GM12864 (cell line): ENCODE results near the gene TCF7.

Source experiments
- DNase-seq: peaks from one replicate; pipeline ENCODE4 v3.0.0-alpha.2; 2011; ENCODE audit warnings: low read depth
- H3K4me3 ChIP-seq: 2 replicates; pipeline ENCODE4 v1.5.1; 2011; ENCODE audit warnings: mild to moderate bottlenecking, low read depth, low read length, control low read depth
- TF ChIP-seq, protein P1 (sequence below): IDR thresholded peaks from 2 replicates; pipeline ENCODE4 v1.5.1; 2011; ENCODE audit warnings: low read depth, mild to moderate bottlenecking, moderate library complexity, low read length, control low read depth, inconsistent platforms; ENCODE audit errors: missing control alignments

TCF7 gene

DNA sequence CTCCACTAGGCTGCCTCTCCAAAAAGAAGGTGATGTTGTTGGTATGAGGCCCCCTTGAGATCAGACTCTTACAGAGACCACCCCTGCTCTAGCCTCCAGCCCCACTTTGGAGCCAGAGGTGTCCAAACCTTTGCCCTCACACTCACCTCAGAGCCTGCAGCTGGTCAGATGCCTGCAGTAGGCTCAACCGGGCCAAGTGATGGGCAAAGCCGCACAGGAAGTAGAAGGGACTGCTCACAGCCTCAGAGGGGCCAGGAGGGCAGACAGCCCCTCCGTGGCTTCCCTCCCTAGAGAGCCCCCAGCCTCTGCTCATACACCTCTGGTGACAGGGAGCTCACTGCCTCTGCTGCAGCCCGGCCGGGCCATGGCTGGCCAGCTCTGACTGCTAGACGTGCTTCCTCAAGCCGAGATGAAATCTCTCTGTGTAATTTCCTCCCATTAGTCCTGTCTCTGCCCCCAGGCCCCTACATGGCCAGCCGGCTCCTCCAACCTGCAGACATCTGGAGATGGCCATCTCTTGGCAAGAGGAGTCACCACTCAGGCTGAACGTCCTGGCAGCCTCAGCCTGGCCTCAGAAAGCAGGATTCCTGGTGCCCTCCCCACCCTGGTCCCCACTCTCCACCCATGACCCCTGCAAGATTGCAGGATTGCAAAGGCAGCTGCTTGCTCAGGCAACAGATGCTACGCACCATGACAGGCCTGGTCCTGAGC lies 7.3 kb upstream of the TCF7 start:
- no peak overlapping the region for H3K4me3 ChIP-seq
- DNase-seq, result no peak
- TF ChIP-seq, protein P1, sequence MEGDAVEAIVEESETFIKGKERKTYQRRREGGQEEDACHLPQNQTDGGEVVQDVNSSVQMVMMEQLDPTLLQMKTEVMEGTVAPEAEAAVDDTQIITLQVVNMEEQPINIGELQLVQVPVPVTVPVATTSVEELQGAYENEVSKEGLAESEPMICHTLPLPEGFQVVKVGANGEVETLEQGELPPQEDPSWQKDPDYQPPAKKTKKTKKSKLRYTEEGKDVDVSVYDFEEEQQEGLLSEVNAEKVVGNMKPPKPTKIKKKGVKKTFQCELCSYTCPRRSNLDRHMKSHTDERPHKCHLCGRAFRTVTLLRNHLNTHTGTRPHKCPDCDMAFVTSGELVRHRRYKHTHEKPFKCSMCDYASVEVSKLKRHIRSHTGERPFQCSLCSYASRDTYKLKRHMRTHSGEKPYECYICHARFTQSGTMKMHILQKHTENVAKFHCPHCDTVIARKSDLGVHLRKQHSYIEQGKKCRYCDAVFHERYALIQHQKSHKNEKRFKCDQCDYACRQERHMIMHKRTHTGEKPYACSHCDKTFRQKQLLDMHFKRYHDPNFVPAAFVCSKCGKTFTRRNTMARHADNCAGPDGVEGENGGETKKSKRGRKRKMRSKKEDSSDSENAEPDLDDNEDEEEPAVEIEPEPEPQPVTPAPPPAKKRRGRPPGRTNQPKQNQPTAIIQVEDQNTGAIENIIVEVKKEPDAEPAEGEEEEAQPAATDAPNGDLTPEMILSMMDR, result no peak

GRCh38 chr5:134107779-134108178 lies 6.7 kb upstream of the TCF7 start:
- TF ChIP-seq, protein P1, result no peak
- no peak overlapping the region for H3K4me3 ChIP-seq
- DNase-seq, result no peak

- no peak overlapping the region for H3K4me3 ChIP-seq
- no peak for DNase-seq
- TF ChIP-seq, protein P1, result no peak
Observed at GRCh38 chr5:134110382-134110781, 4.1 kb upstream of the TCF7 start.

- no peak for DNase-seq
- TF ChIP-seq, protein P1, result no peak
- H3K4me3 ChIP-seq, result no peak overlapping the region
Observed at GRCh38 chr5:134111741-134112647, 2.5 kb upstream of the TCF7 start.

DNA sequence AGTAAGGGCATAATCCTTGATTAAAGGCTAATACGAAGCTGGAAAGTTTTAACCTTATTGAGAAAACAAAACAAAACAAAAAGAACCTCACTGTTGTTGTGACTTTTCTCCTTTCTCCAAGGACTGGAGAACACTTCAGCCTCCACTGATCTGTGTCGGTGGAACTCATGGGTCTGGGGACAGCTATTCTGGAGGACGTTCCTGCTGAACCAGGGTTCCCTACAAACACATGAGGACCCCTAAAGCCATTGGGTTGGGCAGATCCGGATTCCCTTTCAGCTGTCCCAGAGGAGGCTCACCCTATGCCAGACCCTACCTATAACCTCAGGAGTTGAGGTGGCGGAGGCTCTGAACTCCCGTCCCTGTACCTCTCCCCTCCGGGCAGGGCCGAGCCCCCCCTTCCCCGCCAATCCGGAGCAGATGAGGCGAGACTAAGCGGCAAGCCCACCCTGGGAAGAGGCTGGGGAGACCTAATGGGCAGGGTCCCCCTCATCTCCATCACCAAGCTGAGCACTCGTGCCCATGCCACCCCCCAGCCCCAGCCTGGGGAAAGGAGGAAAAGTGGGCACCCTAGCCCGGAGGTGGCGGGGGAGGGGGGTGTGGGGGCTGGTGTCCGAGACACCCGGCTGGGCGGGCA lies 1.6 kb upstream of the TCF7 start:
- H3K4me3 ChIP-seq, result no peak overlapping the region
- no peak for DNase-seq
- TF ChIP-seq, protein P1, result no peak

DNA sequence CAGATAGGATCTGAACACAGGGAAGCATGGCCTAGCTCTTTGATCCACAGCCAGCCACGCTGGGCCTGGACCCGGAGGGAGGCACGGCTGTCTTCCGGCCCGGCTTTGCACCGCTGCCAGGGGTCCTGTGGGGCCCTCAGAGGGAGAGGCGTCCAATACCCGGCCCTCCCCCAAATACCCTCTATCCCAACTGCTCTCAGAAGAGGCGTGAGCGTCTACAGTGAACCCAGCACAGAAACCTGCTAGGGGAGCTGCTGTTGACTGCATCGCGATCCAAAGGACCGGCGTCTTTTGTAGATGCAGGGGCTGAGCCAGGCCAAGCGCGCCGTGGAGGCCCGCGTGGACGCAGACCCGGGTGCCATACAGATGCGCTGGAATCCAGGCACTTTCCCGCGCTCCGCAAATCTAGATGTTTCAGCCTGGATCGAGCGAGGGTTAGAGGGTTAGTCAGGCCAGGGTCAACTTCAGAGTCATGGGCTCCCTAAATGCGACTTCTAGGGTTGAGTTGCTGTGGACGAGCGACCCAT lies 1.1 kb upstream of the TCF7 start:
- no peak for DNase-seq
- TF ChIP-seq, protein P1, result no peak
- no peak overlapping the region for H3K4me3 ChIP-seq
